UCSD-AML1 (cell line): Measurements from ENCODE around the gene PRKG1.

Experiments
- DNase-seq: peaks from one replicate; lab custom pipeline; 2025; ENCODE audit not compliant: unreplicated experiment; lab: John Stamatoyannopoulos, UW

The PRKG1 gene

DNA sequence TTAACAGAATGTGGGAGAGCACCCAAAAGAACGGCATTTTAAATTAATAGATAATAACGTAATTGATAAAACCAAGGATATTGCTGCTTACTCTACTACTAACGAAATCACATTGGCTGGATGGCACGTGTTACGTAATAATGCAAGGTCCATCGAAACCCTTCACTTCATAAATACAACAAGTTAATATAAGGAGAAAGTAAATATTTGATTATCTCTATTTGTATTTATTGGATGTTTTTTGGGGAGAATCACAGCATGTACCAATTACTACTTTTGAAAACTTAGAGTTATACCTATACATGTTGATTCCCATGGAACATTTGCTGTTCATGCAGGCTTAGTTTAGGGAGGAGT lies 1.6 kb downstream of the PRKG1 start:
- no peak for DNase-seq

DNA sequence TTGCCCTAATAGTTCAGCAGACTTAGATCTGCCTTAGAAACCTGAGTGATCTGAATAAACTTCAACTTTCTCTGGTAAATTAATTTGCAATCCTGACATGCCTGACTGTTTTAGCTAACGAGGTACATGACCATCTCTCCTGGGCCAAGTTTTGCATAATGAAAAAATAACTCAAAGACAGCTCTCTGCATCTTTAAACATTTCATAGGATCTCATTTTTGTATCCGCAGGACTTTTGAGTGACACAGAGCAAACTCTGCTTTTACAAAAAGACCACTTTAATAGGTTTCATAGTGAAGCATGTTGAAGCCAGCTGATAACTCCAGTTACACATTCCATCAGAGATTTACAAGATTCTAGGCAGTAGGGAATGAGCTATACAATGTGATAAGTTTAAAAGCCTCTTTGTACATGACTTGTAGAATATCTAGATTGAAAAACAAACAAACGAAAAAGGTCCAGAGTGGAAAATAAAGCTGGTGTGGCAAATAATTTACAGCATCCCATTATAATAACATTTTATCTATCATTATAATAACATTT lies 2.1 kb downstream of the PRKG1 start:
- no peak for DNase-seq

DNA sequence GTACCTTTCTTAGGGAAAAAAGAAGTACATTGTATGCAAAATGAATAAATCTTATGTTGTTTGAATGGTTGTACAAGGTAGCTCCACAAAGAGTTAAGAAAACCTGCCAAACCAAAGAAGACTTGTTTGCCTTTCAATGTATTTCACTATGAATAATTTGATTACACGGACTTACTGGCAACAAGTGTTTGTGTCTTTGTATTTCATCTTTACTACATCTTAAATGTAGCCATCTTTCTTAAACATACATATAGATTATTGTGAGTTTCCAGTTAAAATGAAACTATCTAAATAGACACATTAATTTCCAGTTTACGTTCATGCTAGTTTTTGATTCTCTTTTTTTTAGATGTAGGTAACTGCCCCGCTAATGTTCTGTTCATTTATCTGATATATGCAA lies 2.8 kb downstream of the PRKG1 start:
- DNase-seq, result no peak

DNA sequence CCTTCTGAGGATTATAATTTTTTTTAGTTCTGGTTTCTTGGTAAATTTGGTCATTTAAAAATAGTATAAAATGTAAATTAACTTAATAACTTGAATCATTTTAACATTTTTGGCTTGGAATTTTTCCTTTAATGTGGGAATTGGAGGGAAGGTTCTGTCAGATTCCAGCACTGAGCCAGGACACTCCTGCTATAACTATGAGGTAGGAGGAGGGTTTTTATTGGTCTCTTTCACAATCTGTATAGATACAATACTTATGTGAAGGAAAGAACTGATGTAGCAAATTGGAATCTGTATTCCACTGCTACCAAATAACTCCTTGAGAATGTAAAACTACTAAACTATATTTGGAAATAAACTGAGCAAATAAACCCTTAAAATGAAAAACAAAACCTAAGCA lies 3.2 kb downstream of the PRKG1 start:
- no peak for DNase-seq

DNA sequence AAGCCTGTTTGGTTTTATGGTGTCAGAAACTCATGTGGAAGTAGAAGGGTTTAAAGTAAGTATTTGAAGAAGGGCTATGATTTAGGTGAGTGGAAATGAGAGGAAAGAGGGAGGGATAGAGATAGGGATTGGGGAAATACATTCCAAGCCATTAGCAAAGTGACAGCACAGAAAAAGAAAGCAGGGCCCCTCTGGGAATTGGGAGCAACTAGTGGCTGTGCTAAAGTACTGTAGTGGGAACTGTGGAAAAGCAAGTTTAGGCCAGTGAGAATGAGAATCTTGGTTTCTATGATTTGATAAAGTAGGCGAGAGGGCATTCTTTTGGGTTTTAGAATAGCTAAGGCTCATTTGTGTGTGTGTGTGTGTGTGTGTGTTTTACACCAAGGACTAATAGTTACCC lies 5.0 kb downstream of the PRKG1 start:
- no peak for DNase-seq

DNA sequence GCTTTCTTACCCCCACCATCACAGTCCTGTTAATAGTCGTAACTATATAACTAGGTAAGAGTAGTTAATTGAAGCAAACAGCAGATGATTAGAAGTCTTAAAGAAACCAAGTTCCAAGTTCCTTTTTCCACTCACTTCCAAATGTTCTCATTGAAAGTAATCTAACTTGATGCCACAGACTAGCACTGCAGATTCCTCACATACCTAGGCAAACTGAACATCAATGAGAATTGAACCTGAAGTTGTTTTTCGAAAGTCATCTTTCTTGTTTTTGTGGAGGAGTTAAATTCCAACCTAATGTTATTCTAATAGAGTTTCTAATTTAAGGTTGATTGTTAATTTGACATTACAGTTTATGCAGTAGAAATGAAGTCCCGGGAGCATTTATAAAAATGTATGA lies 5.5 kb downstream of the PRKG1 start:
- no peak for DNase-seq

DNA sequence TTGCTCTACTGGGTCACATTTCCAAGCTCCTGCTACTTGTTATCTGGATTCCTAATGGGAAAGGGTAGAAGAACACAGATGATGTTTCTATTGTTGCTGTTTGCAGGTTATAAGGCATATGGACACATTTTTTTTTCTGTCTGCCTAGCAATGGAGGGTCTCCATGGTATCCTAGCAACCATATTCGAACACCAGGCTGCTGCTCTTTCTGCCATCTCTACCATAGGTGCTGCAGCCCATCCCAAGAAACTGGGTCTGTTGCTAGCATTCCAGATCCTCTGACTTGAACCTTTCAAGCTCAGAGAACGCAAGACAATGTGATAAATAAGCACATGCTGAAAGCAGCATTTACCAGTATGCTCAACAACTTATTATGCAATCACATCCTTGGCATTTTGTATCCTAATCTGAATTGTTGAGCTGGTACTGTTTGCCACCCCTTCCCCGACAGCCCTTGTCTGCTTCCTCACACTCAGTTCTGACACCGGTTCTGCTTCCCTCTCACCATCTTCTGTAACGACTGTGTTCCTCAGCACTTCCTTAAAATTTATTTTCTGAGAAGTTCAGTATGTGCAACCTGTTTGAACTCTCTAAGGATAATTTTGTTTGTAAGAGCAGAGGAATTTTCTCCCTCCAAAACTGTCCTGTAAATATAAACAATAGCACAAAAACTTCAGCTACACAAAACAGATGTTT lies 6.2 kb downstream of the PRKG1 start:
- no peak for DNase-seq

DNA sequence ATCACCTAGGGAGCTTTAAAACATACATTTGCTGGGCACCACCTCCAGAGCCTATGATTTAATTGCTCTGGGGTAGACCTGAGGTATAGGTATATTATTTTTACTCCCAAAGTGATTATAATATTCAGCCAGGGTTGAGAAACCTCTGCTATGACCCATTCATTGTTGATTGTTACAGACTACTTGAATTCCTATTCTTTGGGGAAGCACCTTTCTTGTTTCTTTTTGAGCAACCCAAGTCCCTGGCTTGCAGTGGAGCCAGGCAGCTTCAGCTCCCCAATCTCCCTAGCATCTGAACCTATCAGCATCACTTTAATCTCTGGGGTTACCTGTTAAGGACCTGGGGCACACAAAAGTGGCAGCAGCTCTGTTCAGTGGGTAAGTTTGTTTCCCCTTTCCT lies 8.6 kb downstream of the PRKG1 start:
- DNase-seq, result no peak

DNA sequence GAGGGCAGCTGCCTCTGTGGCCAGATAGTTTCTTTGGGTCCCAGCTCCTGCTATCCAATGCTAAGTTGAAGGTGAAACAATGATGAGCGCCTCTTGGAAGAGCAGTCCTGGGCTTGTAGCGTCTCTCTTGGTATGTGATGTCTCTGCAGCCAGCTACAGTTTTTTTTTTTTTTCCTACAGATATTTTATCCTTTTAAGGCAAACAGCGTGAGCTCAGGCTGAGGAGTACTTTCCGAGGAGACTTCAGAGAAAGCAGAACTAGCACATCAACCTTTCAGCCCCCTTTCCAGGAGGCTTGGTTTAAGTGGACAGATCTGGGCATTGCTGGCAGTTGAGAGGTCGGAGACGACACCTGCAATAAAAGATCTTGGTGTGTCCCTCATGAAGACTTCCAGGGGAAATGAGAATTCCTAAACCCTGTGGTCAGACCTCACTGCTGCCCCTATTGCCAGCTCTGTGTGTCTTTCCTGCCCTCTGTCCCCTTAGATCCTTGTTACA lies 9.1 kb downstream of the PRKG1 start:
- no peak for DNase-seq

DNA sequence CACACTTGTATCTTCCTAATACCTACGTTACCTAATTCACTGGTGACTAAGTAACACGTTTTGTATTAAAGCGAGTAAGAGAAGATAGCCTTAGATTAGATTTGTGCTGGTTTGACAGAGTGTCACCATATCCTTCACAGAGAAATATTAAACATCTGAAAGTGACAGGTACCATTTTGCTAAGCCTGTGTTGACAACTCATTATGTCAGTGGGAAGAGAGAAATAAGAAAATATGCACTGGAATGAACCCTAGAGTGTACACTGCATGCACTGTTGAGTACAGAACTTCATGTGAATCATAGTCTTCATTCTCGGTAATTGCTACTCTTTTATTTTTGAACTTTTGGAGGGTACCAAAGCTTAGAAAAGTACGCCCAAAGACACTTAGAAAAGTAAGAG lies 10.9 kb downstream of the PRKG1 start:
- DNase-seq, result no peak

DNA sequence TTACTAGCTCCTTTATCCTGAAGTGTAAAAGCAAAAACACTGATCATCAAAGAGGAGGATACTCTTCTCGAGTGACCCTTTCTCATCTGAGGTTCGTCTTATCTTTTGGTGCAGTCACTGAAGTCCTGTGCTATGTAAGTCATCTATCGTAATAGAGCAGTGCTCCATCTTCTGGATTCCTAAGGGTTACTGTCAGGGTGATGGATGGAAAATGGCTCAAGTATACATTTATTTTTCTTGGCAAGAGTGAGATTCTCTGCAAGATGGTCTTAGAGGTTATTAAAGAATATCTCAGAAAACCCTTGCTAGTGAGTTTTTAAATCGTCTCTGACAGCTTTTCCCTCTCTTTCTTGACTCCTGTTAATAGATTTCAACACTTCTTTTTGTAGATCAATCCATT lies 12.4 kb downstream of the PRKG1 start:
- DNase-seq, result no peak

DNA sequence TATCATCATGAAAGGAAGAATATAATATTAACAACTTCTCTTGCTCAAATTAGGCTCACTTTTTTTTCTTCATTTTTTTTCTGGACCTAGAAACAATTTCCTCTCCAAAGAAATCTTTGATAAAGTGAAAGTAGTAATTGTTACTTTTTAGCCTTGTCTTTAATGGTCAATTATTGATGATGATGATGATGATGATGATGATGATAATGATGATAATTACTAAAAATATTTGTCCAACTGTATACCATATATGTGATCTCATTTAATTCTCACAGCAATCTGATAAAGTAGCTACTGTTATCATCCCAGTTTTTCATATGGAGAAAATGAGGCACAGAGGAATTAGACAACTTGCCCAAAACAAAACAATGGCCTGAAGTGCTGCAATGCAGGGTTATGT lies 12.8 kb downstream of the PRKG1 start:
- DNase-seq, result no peak

DNA sequence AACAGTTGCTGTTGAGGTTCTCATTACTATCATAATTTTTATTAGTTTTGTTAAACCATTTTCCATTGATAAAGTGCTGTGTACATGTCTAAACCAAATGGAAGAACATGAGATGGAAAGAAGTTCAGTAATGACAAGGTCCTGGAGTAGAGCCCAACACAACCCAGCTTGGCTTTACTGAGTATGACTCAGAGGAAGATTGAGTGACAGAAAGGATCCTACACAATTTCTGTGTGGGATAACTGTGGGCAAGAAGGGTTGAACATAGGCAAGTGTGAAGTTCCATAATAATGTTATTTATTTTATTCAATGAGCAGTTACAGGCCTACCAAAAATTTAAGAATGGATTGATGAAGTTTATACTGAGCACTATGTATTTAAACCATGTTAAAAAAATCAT lies 15.9 kb downstream of the PRKG1 start:
- DNase-seq, result no peak

DNA sequence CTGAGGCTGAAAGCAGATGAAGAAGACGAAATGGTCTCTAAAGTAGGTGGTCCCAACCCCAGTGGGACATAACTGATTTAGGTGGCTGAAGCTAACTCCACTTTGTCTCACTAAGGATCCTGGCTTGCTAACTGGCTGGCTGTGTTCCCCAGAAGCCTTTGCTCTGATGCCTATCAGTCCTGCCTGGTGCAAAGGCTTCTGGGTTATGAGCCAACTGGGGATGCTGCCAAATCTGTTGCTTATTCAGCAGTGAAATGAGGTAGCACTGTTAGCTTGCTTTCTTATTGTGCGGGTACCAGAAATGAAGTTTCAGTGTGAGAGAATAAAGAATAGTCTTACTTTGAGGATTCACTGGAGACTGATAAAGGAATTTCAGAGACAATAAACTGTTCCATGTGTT lies 18.1 kb downstream of the PRKG1 start:
- DNase-seq, result no peak

DNA sequence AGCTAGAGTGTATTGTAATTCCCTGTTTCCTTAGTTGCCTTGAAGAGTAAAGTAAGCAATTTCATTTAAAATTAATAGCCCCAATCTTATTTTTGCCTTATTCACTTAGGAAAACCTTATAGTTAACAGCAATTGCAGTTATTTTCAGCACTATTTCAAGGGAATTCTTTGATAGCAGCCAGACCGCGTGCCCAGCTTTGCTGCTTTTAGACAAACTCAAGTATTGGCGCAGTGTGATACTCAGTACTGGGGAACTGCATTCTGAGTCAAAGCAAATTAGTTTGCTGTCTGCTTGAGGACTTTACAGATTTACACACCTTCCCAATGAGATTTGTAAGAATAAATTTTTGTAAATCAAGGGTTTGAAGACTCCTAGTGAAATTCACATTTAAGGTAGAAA lies 21.2 kb downstream of the PRKG1 start:
- DNase-seq, result no peak

DNA sequence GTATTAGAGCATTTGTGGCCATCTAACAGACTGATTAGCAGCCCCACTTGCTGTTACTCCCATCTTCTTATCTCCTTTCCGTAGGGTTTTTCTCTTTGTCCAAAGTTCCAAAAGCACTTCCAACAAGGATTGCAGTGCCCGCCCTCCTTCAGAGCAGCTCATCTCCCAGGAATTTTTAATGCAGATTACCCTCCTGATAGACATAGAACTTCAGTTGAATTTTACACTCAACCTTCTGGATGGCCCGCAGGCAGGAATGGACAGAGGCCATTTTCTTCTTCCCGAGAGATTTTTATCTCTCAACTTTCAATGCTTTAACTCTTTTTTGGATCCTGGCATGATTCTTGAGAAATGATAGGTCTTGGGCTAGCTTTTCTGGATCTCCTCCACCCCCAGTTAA lies 23.3 kb downstream of the PRKG1 start:
- DNase-seq, result no peak

DNA sequence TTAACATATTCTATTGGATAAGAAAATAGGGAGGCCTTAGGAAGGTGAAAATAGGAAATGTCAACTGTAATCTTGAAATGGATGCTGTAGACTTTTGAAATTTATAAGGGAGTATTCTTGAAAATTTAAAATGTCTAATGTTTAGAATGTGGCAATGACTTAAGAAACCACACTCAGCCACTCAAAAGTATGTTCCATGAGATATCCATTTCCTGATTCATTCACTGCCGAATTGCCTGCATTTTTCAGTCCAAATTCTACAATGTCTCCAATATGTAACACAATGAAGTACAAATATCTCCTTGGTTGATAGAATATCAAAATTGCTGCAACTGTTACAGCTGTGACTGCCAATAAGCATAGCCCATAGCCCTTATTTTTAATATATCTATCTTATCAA lies 25.9 kb downstream of the PRKG1 start:
- DNase-seq, result no peak

DNA sequence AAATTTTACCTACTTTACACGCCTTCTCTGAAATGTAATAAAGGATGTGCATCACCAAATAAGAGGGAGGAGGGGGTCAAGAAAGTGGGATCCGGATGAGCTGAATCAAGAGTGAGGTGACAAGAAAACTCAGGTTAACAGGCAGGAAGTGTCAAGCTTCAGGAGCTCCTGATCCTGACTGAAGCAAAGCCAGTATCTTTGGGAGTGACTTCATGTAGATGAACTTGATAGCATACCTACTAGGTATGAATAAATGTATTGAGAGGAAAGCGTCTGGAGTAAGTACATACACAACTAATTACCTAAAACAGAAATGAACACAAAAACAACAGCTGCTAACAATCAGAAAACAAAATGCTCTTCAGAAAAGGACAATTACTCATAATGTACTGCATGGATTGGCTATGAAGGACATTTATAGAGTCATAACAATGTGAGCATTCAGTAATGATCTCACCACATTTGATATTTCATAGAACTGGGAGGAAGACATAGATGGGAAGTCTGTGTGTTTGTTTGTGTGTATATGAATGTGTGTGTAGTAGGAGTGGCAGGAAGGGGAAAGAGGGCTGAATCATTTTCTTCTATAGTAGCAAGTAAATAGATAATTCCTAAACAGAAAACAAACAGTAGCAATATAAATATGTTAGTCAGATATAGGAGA lies 29.4 kb downstream of the PRKG1 start:
- DNase-seq, result no peak

DNA sequence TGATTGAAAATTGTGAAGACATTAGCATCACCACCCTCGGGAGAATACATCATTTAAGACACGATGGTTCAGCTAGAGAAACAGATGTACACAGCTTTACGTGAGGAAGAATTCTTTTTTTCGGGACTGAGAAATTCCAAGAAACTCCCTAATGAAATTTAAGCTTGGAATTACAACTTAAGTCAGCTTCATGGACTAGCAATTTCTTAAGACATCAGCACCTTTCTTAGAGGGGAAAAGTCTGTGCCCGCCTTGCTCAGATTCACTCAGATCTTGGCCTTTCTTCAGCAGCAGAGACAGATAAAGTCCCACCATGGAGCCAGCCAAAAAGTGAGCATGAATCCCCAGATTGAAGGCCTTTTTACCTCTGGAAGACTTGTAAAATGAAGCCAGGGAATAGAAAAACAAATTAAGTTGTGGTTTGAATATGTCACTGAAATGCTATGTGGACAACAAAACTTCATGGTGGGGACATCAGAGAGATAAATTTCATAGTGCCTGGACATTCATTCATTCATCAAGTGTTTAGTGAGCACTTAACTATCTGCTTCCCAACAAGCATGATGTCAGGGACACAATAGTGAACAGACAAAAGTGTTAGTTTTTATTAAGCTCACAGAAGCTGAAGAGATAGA lies 32.1 kb downstream of the PRKG1 start:
- DNase-seq, result no peak

DNA sequence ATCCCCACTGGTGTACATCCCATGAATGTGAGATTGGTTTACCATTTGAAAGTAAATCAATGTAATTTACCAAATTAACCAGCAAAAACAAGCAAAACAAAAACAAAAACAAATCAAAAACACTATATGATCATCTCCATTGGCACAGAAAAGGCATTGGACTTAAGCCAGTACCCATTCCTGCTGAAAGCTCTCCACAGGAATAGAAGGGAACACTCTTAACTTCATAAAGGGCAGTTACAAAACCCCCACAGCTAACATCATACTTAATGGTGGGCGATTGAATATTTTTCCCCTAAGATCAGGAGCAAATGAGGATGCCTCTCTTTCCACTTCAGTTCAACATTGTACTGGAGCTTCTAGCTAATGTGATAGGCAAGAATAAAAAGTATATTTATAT lies 34.1 kb downstream of the PRKG1 start:
- DNase-seq, result no peak

DNA sequence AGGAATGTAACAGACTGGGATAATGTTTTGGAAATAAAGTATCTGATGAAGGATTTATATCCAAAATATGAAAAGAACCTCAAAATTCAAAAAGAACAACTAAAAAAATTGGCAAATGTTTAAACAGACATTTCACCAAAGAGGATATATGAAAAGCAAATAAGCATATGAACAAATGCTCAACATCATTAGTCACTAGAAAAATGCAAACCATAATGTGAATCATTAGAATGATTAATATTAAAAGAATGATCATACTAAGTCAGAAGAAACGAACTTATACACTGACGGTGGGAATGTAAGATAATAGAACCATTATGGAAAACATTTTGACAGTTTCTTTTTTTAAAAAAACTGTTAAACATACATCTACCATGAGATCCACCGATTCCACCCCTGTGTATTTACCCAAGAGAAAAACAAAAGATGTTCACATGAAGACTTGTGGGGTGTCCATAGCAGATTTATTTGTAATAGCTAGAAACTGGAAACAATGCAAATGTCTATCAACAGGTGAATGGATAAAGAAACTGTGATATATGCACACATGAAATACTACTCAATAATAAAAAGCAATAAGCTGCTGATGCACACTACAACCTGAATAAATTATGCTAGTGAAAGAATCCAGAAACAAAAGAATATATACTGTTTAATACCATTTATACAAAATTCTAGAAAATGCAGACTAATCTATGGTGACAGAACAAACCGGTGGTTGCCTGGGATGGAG lies 35.7 kb downstream of the PRKG1 start:
- no peak for DNase-seq

DNA sequence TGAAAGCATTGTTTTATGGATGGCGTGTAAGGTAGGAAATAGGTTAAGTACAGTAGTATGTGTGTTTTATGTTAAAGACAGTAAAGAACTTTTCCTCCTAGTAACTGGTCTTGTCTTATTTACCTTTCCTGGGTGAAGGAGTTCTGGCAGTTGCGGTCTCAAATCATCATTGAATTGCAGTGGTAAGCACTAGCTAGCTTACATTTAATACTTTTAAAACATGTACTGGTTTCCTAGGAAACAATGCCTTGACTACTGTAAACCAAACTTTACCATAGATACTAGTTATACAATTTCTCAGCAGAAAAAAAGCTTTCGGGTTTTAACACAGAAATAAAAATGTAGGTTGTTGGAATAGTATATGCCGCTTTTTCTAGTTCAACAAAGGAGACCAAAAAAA lies 37.7 kb downstream of the PRKG1 start:
- no peak for DNase-seq
